ENCODE data around the gene OR10H5. TPM values are rescaled to one million over a fixed set of nuclear protein-coding genes. Genes with fewer than 3 reads are reported as not detected.

Gene OR10H5
- not detected for total RNA-seq
- not detected for polyA plus RNA-seq
- long read RNA-seq, donor 1: 0 reads
- long read RNA-seq, donor 2: 0 reads

GRCh38 chr19:15787611-15788155, at the start of gene OR10H5:
Gene OR10H5 (plus strand): TSS chr19:15787661. CDS start chr19:15794049, 6,388 bp downstream.
- WGBS, 5 donors: 61 to 73% (median 65%) methylated on average over 5 to 6 of the region's 6 CpGs
- TF ChIP-seq POLR2AphosphoS5 (IDR thresholded peaks at IDR 0.05): no peak
- no peak for TF ChIP-seq POLR2A (IDR thresholded peaks at IDR 0.05)
- no peak for TF ChIP-seq CTCF (IDR thresholded peaks at IDR 0.05 in 8 of 11, conservative IDR thresholded peaks at IDR 0.05 in 3 of 11)
- intact Hi-C loops (cut with DNase I; ENCODE audit: low total_unique reads): no loop called here
- Histone ChIP-seq H3K36me3 (no peaks in the 10 kb centered on the region), H3K27me3 (replicated peaks in 1 of 7) (peaks cover 0 to 47% (median 0%) of the 10 kb centered on the region in 7 donors), H3K27ac (no peak within 1 kb of the TSS), H3K9me3 (no peaks in the 10 kb centered on the region), H3K4me3 (no peak within 1 kb of the TSS), H3K4me1 (no peaks in the 10 kb centered on the region)
- DNase-seq: no peak

- Histone ChIP-seq H3K9me3 (peaks cover 4 to 29% (median 18%) of the 10 kb centered on the region in 8 donors), H3K27ac (no peak within 1 kb of the TSS), H3K4me1 (no peaks in the 10 kb centered on the region), H3K27me3 (replicated peaks in 1 of 7) (peaks cover 0 to 17% (median 0%) of the 10 kb centered on the region in 7 donors), H3K4me3 (no peak within 1 kb of the TSS), H3K36me3 (no peaks in the 10 kb centered on the region)
- whole genome bisulfite sequencing, 5 donors: 60 to 74% (median 69%) methylated on average over 4 of the region's 4 CpGs
- TF ChIP-seq POLR2A (IDR thresholded peaks at IDR 0.05) (no peak), CTCF (IDR thresholded peaks at IDR 0.05 in 8 of 11, conservative IDR thresholded peaks at IDR 0.05 in 3 of 11) (no peak), POLR2AphosphoS5 (IDR thresholded peaks at IDR 0.05) (no peak)
- intact Hi-C loops (cut with DNase I; ENCODE audit: low total_unique reads): no loop called here
- no peak for DNase-seq
These were observed 49.7 kb upstream of the OR10H5 start, which contains the start of gene OR10H3 for GRCh38 chr19:15737722-15738121. Gene OR10H3 (plus strand): TSS chr19:15737985. CDS start chr19:15741393, 3,408 bp downstream.

- no peak overlapping the region for H3K4me3 ChIP-seq
- H3K27me3 ChIP-seq (replicated peaks in 1 of 7): peaks cover 0 to 35% (median 0%) of the 10 kb centered on the region in 7 donors
- H3K9me3 ChIP-seq: peaks cover 4 to 29% (median 18%) of the 10 kb centered on the region in 8 donors
- 60 to 79% (median 70%) methylated on average over 1 of the region's 1 CpG for WGBS, 5 donors
- no peak for TF ChIP-seq POLR2A (IDR thresholded peaks at IDR 0.05)
- TF ChIP-seq CTCF (IDR thresholded peaks at IDR 0.05 in 8 of 11, conservative IDR thresholded peaks at IDR 0.05 in 3 of 11): no peak
- no peak for TF ChIP-seq POLR2AphosphoS5 (IDR thresholded peaks at IDR 0.05)
- no peak for DNase-seq
- no peaks in the 10 kb centered on the region for H3K4me1 ChIP-seq
- H3K36me3 ChIP-seq: no peaks in the 10 kb centered on the region
- intact Hi-C loops (cut with DNase I; ENCODE audit: low total_unique reads): no loop called here
- H3K27ac ChIP-seq: no peak overlapping the region
These were observed 46.7 kb upstream of the OR10H5 start for GRCh38 chr19:15740785-15741184.

GRCh38 chr19:15748239-15748638, 39.2 kb upstream of the OR10H5 start:
- WGBS, 5 donors: 84 to 94% (median 88%) methylated on average over 2 of the region's 2 CpGs
- intact Hi-C loops (cut with DNase I; ENCODE audit: low total_unique reads): no loop called here
- TF ChIP-seq POLR2AphosphoS5 (IDR thresholded peaks at IDR 0.05): no peak
- Histone ChIP-seq H3K4me3 (no peak overlapping the region), H3K36me3 (no peaks in the 10 kb centered on the region), H3K27ac (no peak overlapping the region), H3K4me1 (no peaks in the 10 kb centered on the region), H3K27me3 (replicated peaks in 1 of 7) (peaks cover 0 to 69% (median 11%) of the 10 kb centered on the region in 7 donors), H3K9me3 (peaks cover 0 to 7% (median 0%) of the 10 kb centered on the region in 8 donors)
- DNase-seq: no peak

Measured in spleen (tissue), 13 donors.